PC-3 (cell line): Measurements from ENCODE around the gene LTBP1.

Experiments
- EZH2 ChIP-seq: fragments of 300-600 bp; sonication (generic); IDR thresholded peaks from one replicate; pipeline ENCODE4 v1.6.1; 2017; ENCODE audit warnings: antibody characterized with exemption, mild to moderate bottlenecking, low read length; ENCODE audit not compliant: unreplicated experiment
- EZH2phosphoT487 ChIP-seq: fragments of 300-600 bp; sonication (generic); IDR thresholded peaks from 2 replicates; pipeline ENCODE4 v1.6.1; 2018; ENCODE audit warnings: mild to moderate bottlenecking, antibody characterized with exemption, low read length, borderline replicate concordance
- TF ChIP-seq, protein P1 (sequence below): fragments of 300-600 bp; sonication (generic); conservative IDR thresholded peaks from 2 replicates; pipeline ENCODE4 v1.5.1; 2017; ENCODE audit warnings: antibody characterized with exemption, low read depth, mild to moderate bottlenecking, low read length

DNA sequence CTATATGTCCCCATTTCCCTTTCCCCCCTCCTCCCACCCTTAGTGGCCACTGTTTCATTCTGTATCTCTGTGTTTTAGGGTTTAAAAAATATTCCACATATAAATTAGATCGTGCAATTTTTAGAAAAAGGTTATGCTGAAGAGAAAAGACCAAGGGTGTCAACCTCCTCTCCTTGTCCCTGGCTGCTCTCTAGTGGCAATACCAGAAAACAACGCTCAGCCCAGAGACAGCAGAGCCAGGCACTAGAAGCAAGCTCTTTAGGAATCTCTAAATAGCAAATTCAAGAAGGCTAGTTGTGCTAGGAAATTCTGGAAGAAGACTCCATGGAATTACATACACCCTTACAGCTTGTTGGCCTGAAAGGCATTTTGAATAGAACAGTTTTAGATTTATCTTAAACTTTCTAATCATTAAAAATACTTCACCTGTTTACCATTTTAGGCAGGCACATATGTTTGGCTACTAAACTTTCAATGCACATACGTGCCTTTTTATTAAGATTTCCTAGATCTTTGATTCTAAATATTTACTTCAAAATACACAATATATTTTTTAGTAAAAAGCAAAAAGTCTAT lies 494.6 kb downstream of the LTBP1 start:
- TF ChIP-seq, protein P1, sequence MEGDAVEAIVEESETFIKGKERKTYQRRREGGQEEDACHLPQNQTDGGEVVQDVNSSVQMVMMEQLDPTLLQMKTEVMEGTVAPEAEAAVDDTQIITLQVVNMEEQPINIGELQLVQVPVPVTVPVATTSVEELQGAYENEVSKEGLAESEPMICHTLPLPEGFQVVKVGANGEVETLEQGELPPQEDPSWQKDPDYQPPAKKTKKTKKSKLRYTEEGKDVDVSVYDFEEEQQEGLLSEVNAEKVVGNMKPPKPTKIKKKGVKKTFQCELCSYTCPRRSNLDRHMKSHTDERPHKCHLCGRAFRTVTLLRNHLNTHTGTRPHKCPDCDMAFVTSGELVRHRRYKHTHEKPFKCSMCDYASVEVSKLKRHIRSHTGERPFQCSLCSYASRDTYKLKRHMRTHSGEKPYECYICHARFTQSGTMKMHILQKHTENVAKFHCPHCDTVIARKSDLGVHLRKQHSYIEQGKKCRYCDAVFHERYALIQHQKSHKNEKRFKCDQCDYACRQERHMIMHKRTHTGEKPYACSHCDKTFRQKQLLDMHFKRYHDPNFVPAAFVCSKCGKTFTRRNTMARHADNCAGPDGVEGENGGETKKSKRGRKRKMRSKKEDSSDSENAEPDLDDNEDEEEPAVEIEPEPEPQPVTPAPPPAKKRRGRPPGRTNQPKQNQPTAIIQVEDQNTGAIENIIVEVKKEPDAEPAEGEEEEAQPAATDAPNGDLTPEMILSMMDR, result peak; percentile 85
- no peak for TF ChIP-seq EZH2
- TF ChIP-seq EZH2phosphoT487, result no peak
